Measurements from ENCODE around the gene FHIT. TPM values are rescaled to one million over a fixed set of nuclear protein-coding genes. Genes with fewer than 3 reads are reported as not detected.

FHIT gene
- total RNA-seq, 2 donors from 2014 or later: 6.8 to 12.3 TPM

DNA sequence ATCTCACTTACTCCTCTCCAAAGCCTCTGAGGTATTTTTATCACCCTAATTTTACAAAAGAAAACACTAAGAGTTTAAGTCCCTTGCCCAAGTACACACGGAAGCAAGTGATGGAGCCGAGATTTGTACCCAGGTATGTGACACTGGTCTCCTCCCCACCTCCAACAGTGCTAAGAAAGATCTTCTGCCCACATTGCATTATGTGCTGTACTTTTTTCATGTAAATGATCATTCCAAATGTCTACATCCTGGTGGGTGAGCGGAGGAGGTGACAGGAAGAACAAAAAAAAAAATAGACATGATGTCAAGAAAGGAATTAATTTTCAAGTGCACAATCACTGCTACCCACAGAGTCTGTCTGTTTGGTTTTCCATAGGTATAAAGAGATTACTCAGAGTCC is 694.1 kb downstream of the FHIT start:
- Histone ChIP-seq H3K36me3 (ENCODE audit: control insufficient read depth, insufficient read depth, low read length) (no peaks in the 10 kb centered on the region), H3K27ac (ENCODE audit: low read depth, low read length) (no peak overlapping the region), H3K9ac (ENCODE audit: extremely low read depth, low read length, poor library complexity, severe bottlenecking) (no peak overlapping the region), H3K4me1 (ENCODE audit: control insufficient read depth, insufficient read depth, low read length) (peaks cover 16% of the 10 kb centered on the region), H3K4me3 (ENCODE audit: low read length) (no peak overlapping the region), H3K27me3 (ENCODE audit: control insufficient read depth, insufficient read depth, low read length, poor library complexity, severe bottlenecking) (no peaks in the 10 kb centered on the region), H3K9me3 (ENCODE audit: control insufficient read depth, low read length) (no peaks in the 10 kb centered on the region)
- no peak for TF ChIP-seq CTCF (conservative IDR thresholded peaks at IDR 0.05)
- WGBS, 2 experiments (ENCODE audit: insufficient coverage in 1 of 2, insufficient read length in 1 of 2): 79 to 91% methylated on average over 3 of the region's 3 CpGs
- Mint-ChIP-seq H3K9me3 (no peaks in the 10 kb centered on the region), H3K27me3 (ENCODE audit: insufficient read depth) (no peaks in the 10 kb centered on the region), H3K4me1 (peaks cover 19% of the 10 kb centered on the region), H3K27ac (no peak overlapping the region), H3K4me3 (no peak overlapping the region), H3K36me3 (ENCODE audit: low read depth) (no peaks in the 10 kb centered on the region)
- no peak for DNase-seq

- no peaks in the 10 kb centered on the region for H3K9me3 ChIP-seq (ENCODE audit: control insufficient read depth, low read length)
- H3K36me3 ChIP-seq (ENCODE audit: control insufficient read depth, insufficient read depth, low read length): no peaks in the 10 kb centered on the region
- DNase-seq: peak; percentile 75
- H3K27me3 Mint-ChIP-seq (ENCODE audit: insufficient read depth): no peaks in the 10 kb centered on the region
- H3K4me3 ChIP-seq (ENCODE audit: low read length): no peak overlapping the region
- H3K36me3 Mint-ChIP-seq (ENCODE audit: low read depth): peaks cover 2% of the 10 kb centered on the region
- H3K27ac Mint-ChIP-seq: peak overlapping the region; percentile 14
- 37 to 42% methylated on average over 3 to 4 of the region's 4 CpGs for WGBS, 2 experiments (ENCODE audit: insufficient coverage in 1 of 2, insufficient read length in 1 of 2)
- H3K27ac ChIP-seq (ENCODE audit: low read depth, low read length): no peak overlapping the region
- no peak overlapping the region for H3K4me3 Mint-ChIP-seq
- no peak overlapping the region for H3K9ac ChIP-seq (ENCODE audit: extremely low read depth, low read length, poor library complexity, severe bottlenecking)
- H3K27me3 ChIP-seq (ENCODE audit: control insufficient read depth, insufficient read depth, low read length, poor library complexity, severe bottlenecking): no peaks in the 10 kb centered on the region
- H3K9me3 Mint-ChIP-seq: peaks cover 9% of the 10 kb centered on the region
- peaks cover 16% of the 10 kb centered on the region for H3K4me1 ChIP-seq (ENCODE audit: control insufficient read depth, insufficient read depth, low read length)
- no peak for TF ChIP-seq CTCF (conservative IDR thresholded peaks at IDR 0.05)
- H3K4me1 Mint-ChIP-seq: peaks cover 19% of the 10 kb centered on the region
Measured at GRCh38 chr3:60555686-60556354, 695.4 kb downstream of the FHIT start.

- no peak overlapping the region for H3K9ac ChIP-seq (ENCODE audit: extremely low read depth, low read length, poor library complexity, severe bottlenecking)
- H3K36me3 ChIP-seq (ENCODE audit: control insufficient read depth, insufficient read depth, low read length): no peaks in the 10 kb centered on the region
Measured at GRCh38 chr3:60553144-60553543, 698.1 kb downstream of the FHIT start.

More at GRCh38 chr3:60553144-60553543, 698.1 kb downstream of the FHIT start:
- Histone ChIP-seq H3K27ac (ENCODE audit: low read depth, low read length) (no peak overlapping the region), H3K4me3 (ENCODE audit: low read length) (no peak overlapping the region), H3K9me3 (ENCODE audit: control insufficient read depth, low read length) (no peaks in the 10 kb centered on the region), H3K27me3 (ENCODE audit: control insufficient read depth, insufficient read depth, low read length, poor library complexity, severe bottlenecking) (no peaks in the 10 kb centered on the region), H3K4me1 (ENCODE audit: control insufficient read depth, insufficient read depth, low read length) (peaks cover 10% of the 10 kb centered on the region)
- H3K27me3 Mint-ChIP-seq (ENCODE audit: insufficient read depth): no peaks in the 10 kb centered on the region
- TF ChIP-seq CTCF (conservative IDR thresholded peaks at IDR 0.05): no peak
- H3K4me3 Mint-ChIP-seq: no peak overlapping the region
- 100% methylated on average over 1 of the region's 3 CpGs; no CpG with 5 or more reads in 1 of the 2 experiments for WGBS, 2 experiments (ENCODE audit: insufficient coverage in 1 of 2, insufficient read length in 1 of 2)
- H3K27ac Mint-ChIP-seq: no peak overlapping the region
- no peak for DNase-seq
- H3K36me3 Mint-ChIP-seq (ENCODE audit: low read depth): peaks cover 3% of the 10 kb centered on the region
- peaks cover 23% of the 10 kb centered on the region for H3K4me1 Mint-ChIP-seq
- peaks cover 11% of the 10 kb centered on the region for H3K9me3 Mint-ChIP-seq
